H1 (cell line): Measurements from ENCODE around the gene DIDO1. TPM values are rescaled to one million over a fixed set of nuclear protein-coding genes. Genes with fewer than 3 reads are reported as not detected.

Source experiments
- CTCF ChIA-PET: fragments of 300-600 bp; sonication (Branson Sonifier 250); formaldehyde crosslinking; loops from one replicate; lab custom pipeline; 2021; ENCODE audit not compliant: partially characterized antibody; lab: Charles Lee
- POLR2A ChIA-PET: fragments of 300-600 bp; sonication (Branson Sonifier 250); formaldehyde crosslinking; loops from one replicate; lab custom pipeline; 2021; ENCODE audit warnings: inconsistent platforms; ENCODE audit not compliant: partially characterized antibody; lab: Charles Lee
- DNase-seq, 2 experiments: peaks; one replicate each; pipeline versions ENCODE4 v3.0.0 to v3.0.0-alpha.2; 2010 to 2022; ENCODE audit warnings: low spot score in 2 of 2, low read depth in 1 of 2, mixed read lengths in 1 of 2
- FAIRE-seq: peaks from 2 replicates; lab custom pipeline; 2011; peaks lifted over from hg19 to GRCh38; lab: Jason Lieb, UNC
- H2AFZ ChIP-seq: 2 replicates; pipeline ENCODE4 v1.8.1; 2012; ENCODE audit warnings: low read length, inconsistent platforms
- H2AK5ac ChIP-seq: 2 replicates; pipeline ENCODE4 v1.6.1; 2013; ENCODE audit warnings: low read depth, low read length
- H2BK120ac ChIP-seq: replicated peaks from 2 replicates; pipeline ENCODE3; 2013; ENCODE audit warnings: low read depth, low read length, inconsistent platforms
- H2BK12ac ChIP-seq: 2 replicates; pipeline ENCODE4 v1.6.1; 2013; ENCODE audit warnings: low read depth, low read length
- H2BK15ac ChIP-seq: 2 replicates; pipeline ENCODE4 v1.6.1; 2013; ENCODE audit warnings: low read length
- H2BK20ac ChIP-seq: 2 replicates; pipeline ENCODE4 v1.6.1; 2013; ENCODE audit warnings: low read length
- H2BK5ac ChIP-seq: 2 replicates; pipeline ENCODE4 v1.6.1; 2013; ENCODE audit warnings: low read depth, low read length
- H3K14ac ChIP-seq: 2 replicates; pipeline ENCODE4 v1.6.1; 2013; ENCODE audit warnings: inconsistent platforms; ENCODE audit not compliant: insufficient read length
- H3K18ac ChIP-seq: 2 replicates; pipeline ENCODE4 v1.6.1; 2013; ENCODE audit warnings: low read length; ENCODE audit errors: extremely low read depth
- H3K23ac ChIP-seq: 2 replicates; pipeline ENCODE4 v1.6.1; 2013; ENCODE audit warnings: inconsistent platforms; ENCODE audit not compliant: insufficient read length
- H3K23me2 ChIP-seq: 2 replicates; pipeline ENCODE4 v1.6.1; 2013; ENCODE audit warnings: low read depth, low read length
- H3K27ac ChIP-seq: 2 replicates; pipeline ENCODE4 v1.6.1; 2011; ENCODE audit warnings: low read depth, low read length, inconsistent platforms
- H3K27me3 ChIP-seq, 4 experiments: replicated peaks in 1 of 4; 1 replicate in 1 of 4; 2 replicates in 3 of 4; pipeline versions ENCODE4 v1.6.1 to v1.8.1; 2011 to 2013; ENCODE audit warnings: low read length in 3 of 4, mild to moderate bottlenecking in 3 of 4, inconsistent platforms in 2 of 4, mixed read lengths in 2 of 4, moderate library complexity in 1 of 4; ENCODE audit not compliant: control insufficient read depth in 3 of 4, insufficient read depth in 3 of 4; ENCODE audit errors: extremely low read depth in 1 of 4
- H3K36me3 ChIP-seq, 4 experiments: 2 replicates each; pipeline versions ENCODE4 v1.6.1 to v1.8.1; 2011 to 2013; ENCODE audit warnings: mild to moderate bottlenecking in 4 of 4, low read length in 3 of 4, moderate library complexity in 2 of 4, control low read depth in 1 of 4, inconsistent platforms in 1 of 4; ENCODE audit not compliant: insufficient read depth in 4 of 4, control insufficient read depth in 2 of 4
- H3K4ac ChIP-seq: replicated peaks from 2 replicates; pipeline ENCODE3; 2013; ENCODE audit warnings: low read length, low read depth, mixed read lengths, inconsistent platforms; ENCODE audit not compliant: insufficient read length
- H3K4me1 ChIP-seq, 4 experiments: replicated peaks in 1 of 4; 1 replicate in 1 of 4; 2 replicates in 3 of 4; pipeline versions ENCODE4 v1.6.1 to v1.8.1; 2011 to 2013; ENCODE audit warnings: low read length in 3 of 4, inconsistent platforms in 2 of 4, mixed read lengths in 1 of 4; ENCODE audit not compliant: insufficient read depth in 4 of 4, control insufficient read depth in 3 of 4
- H3K4me2 ChIP-seq, 2 experiments: 2 replicates each; pipeline versions ENCODE4 v1.6.1 to v1.8.1; 2011 to 2013; ENCODE audit warnings: low read depth in 2 of 2, low read length in 2 of 2, control low read depth in 1 of 2, inconsistent platforms in 1 of 2, mild to moderate bottlenecking in 1 of 2; ENCODE audit not compliant: insufficient read depth in 1 of 2
- H3K4me3 ChIP-seq, 4 experiments: fragments of 200-600, 300-600 bp in 1 of 4; sonication (generic), shearing (Covaris generic), sonication (Bioruptor Twin) in 1 of 4; 2 replicates each; pipeline versions ENCODE4 v1.5.1 to v1.8.1; 2011 to 2016; ENCODE audit warnings: low read length in 4 of 4, low read depth in 3 of 4, control low read depth in 2 of 4, inconsistent platforms in 2 of 4, mild to moderate bottlenecking in 2 of 4, mixed read lengths in 1 of 4, moderate library complexity in 1 of 4; ENCODE audit not compliant: insufficient read depth in 2 of 4; ENCODE audit errors: extremely low read depth in 1 of 4
- H3K56ac ChIP-seq: replicated peaks from 2 replicates; pipeline ENCODE3; 2013; ENCODE audit warnings: low read depth, mild to moderate bottlenecking, mixed read lengths, low read length, inconsistent platforms; ENCODE audit not compliant: insufficient read length
- H3K79me1 ChIP-seq: 2 replicates; pipeline ENCODE4 v1.6.1; 2013; ENCODE audit warnings: low read depth, low read length, control low read depth
- H3K79me2 ChIP-seq, 2 experiments: 2 replicates each; pipeline versions ENCODE4 v1.6.1 to v1.8.1; 2012 to 2013; ENCODE audit warnings: low read length in 2 of 2, mild to moderate bottlenecking in 2 of 2, inconsistent platforms in 1 of 2; ENCODE audit not compliant: insufficient read depth in 2 of 2, control insufficient read depth in 1 of 2
- H3K9ac ChIP-seq, 4 experiments: replicated peaks in 1 of 4; 1 replicate in 1 of 4; 2 replicates in 3 of 4; pipeline versions ENCODE4 v1.6.1 to v1.8.1; 2011 to 2013; ENCODE audit warnings: low read depth in 3 of 4, low read length in 3 of 4, control low read depth in 2 of 4, mild to moderate bottlenecking in 2 of 4, moderate library complexity in 2 of 4, inconsistent platforms in 1 of 4; ENCODE audit errors: extremely low read depth in 1 of 4
- H3K9me3 ChIP-seq, 2 experiments: 2 replicates each; pipeline versions ENCODE4 v1.6.1 to v1.8.1; 2012 to 2013; ENCODE audit warnings: mild to moderate bottlenecking in 2 of 2, moderate library complexity in 2 of 2, control low read depth in 1 of 2, inconsistent platforms in 1 of 2, low read depth in 1 of 2, low read length in 1 of 2, mixed read lengths in 1 of 2; ENCODE audit not compliant: insufficient read depth in 2 of 2
- H4K20me1 ChIP-seq, 2 experiments: replicated peaks in 1 of 2; 2 replicates each; pipeline versions ENCODE3 to v1.8.1; 2011 to 2013; ENCODE audit warnings: inconsistent platforms in 2 of 2, low read length in 2 of 2, mild to moderate bottlenecking in 1 of 2; ENCODE audit not compliant: insufficient read depth in 2 of 2, control insufficient read depth in 1 of 2
- H4K5ac ChIP-seq: 2 replicates; pipeline ENCODE4 v1.6.1; 2013; ENCODE audit warnings: low read length, low read depth, mixed read lengths, inconsistent platforms; ENCODE audit not compliant: insufficient read length
- H4K8ac ChIP-seq: 2 replicates; pipeline ENCODE4 v1.8.0; 2013; ENCODE audit warnings: mild to moderate bottlenecking, moderate library complexity, low read length, inconsistent platforms; ENCODE audit not compliant: insufficient read depth; ENCODE audit errors: extremely low read depth
- H4K91ac ChIP-seq: replicated peaks from 2 replicates; pipeline ENCODE3; 2013; ENCODE audit warnings: low read length, mixed read lengths, inconsistent platforms; ENCODE audit not compliant: insufficient read length
- ATF2 ChIP-seq: IDR thresholded peaks from 2 replicates; pipeline ENCODE4 v1.6.1; 2012; ENCODE audit warnings: low read length, inconsistent platforms
- ATF3 ChIP-seq: IDR thresholded peaks from 2 replicates; pipeline ENCODE4 v1.6.1; 2011; ENCODE audit warnings: low read depth, mild to moderate bottlenecking, low read length; ENCODE audit not compliant: insufficient read depth
- BRCA1 ChIP-seq: IDR thresholded peaks from 2 replicates; pipeline ENCODE4 v1.6.1; 2012; ENCODE audit warnings: low read depth, low read length, improper control_type of control experiment
- CHD2 ChIP-seq: IDR thresholded peaks from 2 replicates; pipeline ENCODE4 v1.6.1; 2012; ENCODE audit warnings: low read length, improper control_type of control experiment
- GTF2F1 ChIP-seq: IDR thresholded peaks from 2 replicates; pipeline ENCODE4 v1.6.1; 2012; ENCODE audit warnings: low read depth, low read length, improper control_type of control experiment, borderline replicate concordance
- PHF8 ChIP-seq: fragments of 200-600 bp; sonication (generic); conservative IDR thresholded peaks from 2 replicates; pipeline ENCODE4 v1.7.1; 2012; ENCODE audit warnings: low read depth, mild to moderate bottlenecking, inconsistent platforms, low read length, moderate library complexity
- POLR2A ChIP-seq, 2 experiments: IDR thresholded peaks; 1 replicate in 1 of 2; 2 replicates in 1 of 2; pipeline ENCODE4 v1.6.1; 2011; ENCODE audit warnings: low read depth in 2 of 2, low read length in 2 of 2, mild to moderate bottlenecking in 2 of 2; ENCODE audit errors: control extremely low read depth in 1 of 2
- RFX5 ChIP-seq: IDR thresholded peaks from 2 replicates; pipeline ENCODE4 v1.6.1; 2011; ENCODE audit warnings: low read depth, low read length, improper control_type of control experiment, borderline replicate concordance
- SAP30 ChIP-seq: fragments of 300-600 bp; sonication (generic); IDR thresholded peaks from 2 replicates; pipeline ENCODE4 v1.7.1; 2012; ENCODE audit warnings: low read length, moderate library complexity, mild to moderate bottlenecking, inconsistent platforms; ENCODE audit not compliant: insufficient read depth, insufficient replicate concordance
- SUZ12 ChIP-seq: fragments of 200-600 bp; sonication (generic); IDR thresholded peaks from 2 replicates; pipeline ENCODE4 v1.6.1; 2012; ENCODE audit warnings: mild to moderate bottlenecking, inconsistent platforms, low read length, moderate library complexity, mixed read lengths
- whole genome bisulfite sequencing, 2 experiments: shearing (Covaris generic) in 1 of 2; methylation state at CpG; one replicate each; pipeline versions ENCODE4 v1.1.6 to v1.1.7; 2013 to 2015; ENCODE audit warnings: low lambda C conversion rate in 2 of 2, mixed read lengths in 2 of 2, inconsistent platforms in 1 of 2, low coverage in 1 of 2, missing lambda C conversion rate in 1 of 2; ENCODE audit not compliant: insufficient replicate concordance in 2 of 2, insufficient coverage in 1 of 2, insufficient read length in 1 of 2; ENCODE audit errors: extremely low coverage in 1 of 2, missing lambda C conversion rate in 1 of 2; 5-methylcytosine and 5-hydroxymethylcytosine counted together
- polyA plus RNA-seq, 7 experiments: library from polyadenylated mRNA; depleted of rRNA in 3 of 7; stranded (reverse) in 5 of 7; unstranded in 2 of 7; fragments of >200 nt in 5 of 7; fragments of 200-250 nt in 2 of 7; gene quantifications; 1 replicate in 5 of 7; 2 replicates in 1 of 7; 4 replicates in 1 of 7; pipeline versions ENCODE4 v1.2.1 to v1.2.3, GENCODE V29; 2011 to 2013; ENCODE audit warnings: missing spikeins in 2 of 7, mixed read lengths in 2 of 7
- total RNA-seq: library from RNA; stranded (reverse); fragmentation: NEBNext Ultra II Directional; extraction: Animal tissue kit (Norgen Biotek cat#: 25700); gene quantifications from 2 replicates; pipeline ENCODE4 v1.2.1, GENCODE V29; 2021

DIDO1 gene
- total and polyA plus RNA-seq, 2 of the 8 experiments (the other 6 are each of a cell fraction or from before 2014, with no cell fraction given) = 53.6 to 82.8 TPM

- CTCF ChIA-PET = interaction anchor here (0.6 to 2.1 kb wide), 7 partner anchors 9 to 217 kb away, joined by 3 to 7 read pairs (median 4); no protein-coding TSS in a partner anchor
- TF ChIP-seq RFX5 = no peak
- no peak for TF ChIP-seq ATF3
- no peak for TF ChIP-seq SAP30
- TF ChIP-seq SUZ12 = no peak
- no peak for TF ChIP-seq BRCA1
- no peak for TF ChIP-seq GTF2F1
- TF ChIP-seq PHF8 = no peak
- no peak for TF ChIP-seq CHD2
- no peak for TF ChIP-seq POLR2A (IDR thresholded peaks at IDR 0.05; ENCODE audit: control extremely low read depth in 1 of 2, low read depth in 2 of 2, low read length in 2 of 2)
- TF ChIP-seq ATF2 = no peak
Measured at GRCh38 chr20:62881662-62882395, 44.5 kb downstream of the DIDO1 start.

More at GRCh38 chr20:62881662-62882395, 44.5 kb downstream of the DIDO1 start:
- H3K79me1 ChIP-seq = peaks cover 3% of the 10 kb centered on the region; the same call in 1 of the 2 replicates
- H4K20me1 ChIP-seq = peaks cover 2 to 9% of the 10 kb centered on the region in 2 experiments
- POLR2A ChIA-PET = interaction anchor here (1.5 to 1.8 kb wide), 3 partner anchors 9 to 54 kb away, joined by 3 to 6 read pairs (median 5); no protein-coding TSS in a partner anchor
- H3K4me1 ChIP-seq = peaks cover 0 to 19% (median 9%) of the 10 kb centered on the region in 4 experiments; a peak in 5 of 7 replicates
- H3K4me3 ChIP-seq = no peak overlapping the region
- H3K23me2 ChIP-seq = no peaks in the 10 kb centered on the region; the same call in 1 of the 2 replicates
- no peak for FAIRE-seq
- no peak overlapping the region for H4K5ac ChIP-seq
- no peaks in the 10 kb centered on the region for H3K9me3 ChIP-seq
- H3K79me2 ChIP-seq = no peaks in the 10 kb centered on the region
- no peak overlapping the region for H3K18ac ChIP-seq
- no peaks in the 10 kb centered on the region for H3K27me3 ChIP-seq
- no peak overlapping the region for H3K56ac ChIP-seq
- peaks cover 0 to 5% (median 1%) of the 10 kb centered on the region in 4 experiments; a peak in 1 of 8 replicates for H3K36me3 ChIP-seq
- no peak overlapping the region for H3K23ac ChIP-seq
- H2BK120ac ChIP-seq = no peak overlapping the region
- DNase-seq = no peak
- H3K4me2 ChIP-seq = no peak overlapping the region
- no peak overlapping the region for H4K8ac ChIP-seq
- no peak overlapping the region for H2AK5ac ChIP-seq
- H4K91ac ChIP-seq = no peak overlapping the region
- no peak overlapping the region for H3K27ac ChIP-seq
- no peak overlapping the region for H3K9ac ChIP-seq
- H3K4ac ChIP-seq = no peak overlapping the region
- H2BK15ac ChIP-seq = no peak overlapping the region
- H2BK5ac ChIP-seq = no peak overlapping the region
- H3K14ac ChIP-seq = no peak overlapping the region
- no peak overlapping the region for H2BK12ac ChIP-seq
- no peak overlapping the region for H2AFZ ChIP-seq
- WGBS, 2 experiments = 94% methylated on average over 44 of the region's 46 CpGs; no CpG with 5 or more reads in 1 of the 2 experiments
- no peak overlapping the region for H2BK20ac ChIP-seq
